Measurements from ENCODE around the gene RABGGTA.
A peak's percentile ranks its signal among the peaks of the same experiment; 100 is the strongest.
"Not testable (repeated sequence)": the region's sequence is repeated elsewhere in the genome, so short reads cannot be mapped to it uniquely, and the experiment has no call there.

RABGGTA gene

GRCh38 chr14:24260780-24261157 lies 10.6 kb downstream of the RABGGTA start:
- DNase-seq (ENCODE audit: low read depth): no peak

- DNase-seq (ENCODE audit: low read depth): no peak
These were observed 11.2 kb downstream of the RABGGTA start for GRCh38 chr14:24260026-24260779.

- no peak for DNase-seq (ENCODE audit: low read depth)
These were observed 11.9 kb downstream of the RABGGTA start for GRCh38 chr14:24259282-24260025.

- no peak for DNase-seq (ENCODE audit: low read depth)
These were observed 12.7 kb downstream of the RABGGTA start for GRCh38 chr14:24258548-24259265.

- DNase-seq (ENCODE audit: low read depth): no peak
These were observed 13.3 kb downstream of the RABGGTA start for GRCh38 chr14:24258119-24258518.

GRCh38 chr14:24256960-24257359 lies 14.4 kb downstream of the RABGGTA start:
- no peak for DNase-seq (ENCODE audit: low read depth)

GRCh38 chr14:24255931-24256711 lies 15.3 kb downstream of the RABGGTA start:
- DNase-seq (ENCODE audit: low read depth): no peak

- no peak for DNase-seq (ENCODE audit: low read depth)
These were observed 16.0 kb downstream of the RABGGTA start for GRCh38 chr14:24255438-24255837.

- no peak for DNase-seq (ENCODE audit: low read depth)
These were observed 16.6 kb downstream of the RABGGTA start for GRCh38 chr14:24254630-24255392.

- no peak for DNase-seq (ENCODE audit: low read depth)
These were observed 17.5 kb downstream of the RABGGTA start for GRCh38 chr14:24253936-24254335.

GRCh38 chr14:24252289-24253124 lies 18.9 kb downstream of the RABGGTA start:
- DNase-seq (ENCODE audit: low read depth): no peak

GRCh38 chr14:24251880-24252288 lies 19.5 kb downstream of the RABGGTA start:
- DNase-seq (ENCODE audit: low read depth): no peak

GRCh38 chr14:24250354-24250753 lies 21.0 kb downstream of the RABGGTA start:
- no peak for DNase-seq (ENCODE audit: low read depth)

- DNase-seq (ENCODE audit: low read depth): no peak
These were observed 22.0 kb downstream of the RABGGTA start for GRCh38 chr14:24249230-24250021.

- DNase-seq (ENCODE audit: low read depth): no peak
These were observed 24.0 kb downstream of the RABGGTA start for GRCh38 chr14:24247422-24247821.

GRCh38 chr14:24246765-24247212 lies 24.6 kb downstream of the RABGGTA start:
- no peak for DNase-seq (ENCODE audit: low read depth)

GRCh38 chr14:24245350-24245749 lies 26.0 kb downstream of the RABGGTA start:
- not testable (repeated sequence) for DNase-seq (ENCODE audit: low read depth)

- DNase-seq (ENCODE audit: low read depth): no peak
These were observed 28.0 kb downstream of the RABGGTA start for GRCh38 chr14:24243336-24243836.

- peak; percentile 84 for DNase-seq (ENCODE audit: low read depth)
These were observed 29.5 kb downstream of the RABGGTA start for GRCh38 chr14:24241829-24242443.
